ENCODE data around the gene RTRAF. TPM values are rescaled to one million over a fixed set of nuclear protein-coding genes. Genes with fewer than 3 reads are reported as not detected.

The RTRAF gene
- total RNA-seq, 4 donors from 2014 or later = 72.2 to 109 (median 84.7) TPM

- peaks cover 0 to 52% of the 10 kb centered on the region in 2 donors for H3K36me3 ChIP-seq
- ATAC-seq = no peak
- H3K4me3 ChIP-seq = no peak overlapping the region
- H3K9me3 ChIP-seq = no peaks in the 10 kb centered on the region
- peak overlapping the region in 3 of 4 donors; percentile 56 to 61 (median 56) for H3K27ac ChIP-seq
- no peaks in the 10 kb centered on the region for H3K27me3 ChIP-seq
- 56 to 65% methylated on average over 6 to 8 of the region's 8 CpGs for WGBS, 2 donors (ENCODE audit: low coverage in 1 of 2)
- H3K4me1 ChIP-seq = peaks cover 0 to 69% (median 12%) of the 10 kb centered on the region in 3 donors
- TF ChIP-seq POLR2A (IDR thresholded peaks at IDR 0.05) (no peak), POLR2AphosphoS5 (IDR thresholded peaks at IDR 0.05) (no peak), EP300 (IDR thresholded peaks at IDR 0.05) (no peak)
- TF ChIP-seq, protein P1, sequence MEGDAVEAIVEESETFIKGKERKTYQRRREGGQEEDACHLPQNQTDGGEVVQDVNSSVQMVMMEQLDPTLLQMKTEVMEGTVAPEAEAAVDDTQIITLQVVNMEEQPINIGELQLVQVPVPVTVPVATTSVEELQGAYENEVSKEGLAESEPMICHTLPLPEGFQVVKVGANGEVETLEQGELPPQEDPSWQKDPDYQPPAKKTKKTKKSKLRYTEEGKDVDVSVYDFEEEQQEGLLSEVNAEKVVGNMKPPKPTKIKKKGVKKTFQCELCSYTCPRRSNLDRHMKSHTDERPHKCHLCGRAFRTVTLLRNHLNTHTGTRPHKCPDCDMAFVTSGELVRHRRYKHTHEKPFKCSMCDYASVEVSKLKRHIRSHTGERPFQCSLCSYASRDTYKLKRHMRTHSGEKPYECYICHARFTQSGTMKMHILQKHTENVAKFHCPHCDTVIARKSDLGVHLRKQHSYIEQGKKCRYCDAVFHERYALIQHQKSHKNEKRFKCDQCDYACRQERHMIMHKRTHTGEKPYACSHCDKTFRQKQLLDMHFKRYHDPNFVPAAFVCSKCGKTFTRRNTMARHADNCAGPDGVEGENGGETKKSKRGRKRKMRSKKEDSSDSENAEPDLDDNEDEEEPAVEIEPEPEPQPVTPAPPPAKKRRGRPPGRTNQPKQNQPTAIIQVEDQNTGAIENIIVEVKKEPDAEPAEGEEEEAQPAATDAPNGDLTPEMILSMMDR (IDR thresholded peaks at IDR 0.05) = no peak
Measured at GRCh38 chr14:52026017-52026660, 36.8 kb downstream of the RTRAF start.

GRCh38 chr14:52026901-52027300, 37.6 kb downstream of the RTRAF start:
- ATAC-seq = no peak
- H3K27ac ChIP-seq = peak overlapping the region in 1 of 4 donors; percentile 56

GRCh38 chr14:52029881-52030280, 40.5 kb downstream of the RTRAF start:
- Histone ChIP-seq H3K9me3 (no peaks in the 10 kb centered on the region), H3K4me3 (no peak overlapping the region), H3K27me3 (no peaks in the 10 kb centered on the region), H3K27ac (no peak overlapping the region), H3K36me3 (peaks cover 0 to 46% of the 10 kb centered on the region in 2 donors), H3K4me1 (peaks cover 0 to 57% (median 16%) of the 10 kb centered on the region in 3 donors)
- TF ChIP-seq EP300 (IDR thresholded peaks at IDR 0.05) (no peak), POLR2AphosphoS5 (IDR thresholded peaks at IDR 0.05) (no peak), POLR2A (IDR thresholded peaks at IDR 0.05) (no peak)
- TF ChIP-seq, protein P1 (IDR thresholded peaks at IDR 0.05) = no peak
- no peak for ATAC-seq
- WGBS, 2 donors (ENCODE audit: low coverage in 1 of 2) = 69 to 78% methylated on average over 1 of the region's 1 CpG

More at GRCh38 chr14:52026901-52027300, 37.6 kb downstream of the RTRAF start:
- TF ChIP-seq EP300 (IDR thresholded peaks at IDR 0.05) = no peak
- no peak for TF ChIP-seq POLR2AphosphoS5 (IDR thresholded peaks at IDR 0.05)
- no peak for TF ChIP-seq POLR2A (IDR thresholded peaks at IDR 0.05)
- TF ChIP-seq, protein P1 (IDR thresholded peaks at IDR 0.05) = no peak
- Histone ChIP-seq H3K27me3 (no peaks in the 10 kb centered on the region), H3K36me3 (peaks cover 0 to 52% of the 10 kb centered on the region in 2 donors), H3K4me1 (peaks cover 0 to 69% (median 12%) of the 10 kb centered on the region in 3 donors), H3K4me3 (no peak overlapping the region), H3K9me3 (no peaks in the 10 kb centered on the region)
- 63 to 65% methylated on average over 6 of the region's 10 CpGs for WGBS, 2 donors (ENCODE audit: low coverage in 1 of 2)

DNA sequence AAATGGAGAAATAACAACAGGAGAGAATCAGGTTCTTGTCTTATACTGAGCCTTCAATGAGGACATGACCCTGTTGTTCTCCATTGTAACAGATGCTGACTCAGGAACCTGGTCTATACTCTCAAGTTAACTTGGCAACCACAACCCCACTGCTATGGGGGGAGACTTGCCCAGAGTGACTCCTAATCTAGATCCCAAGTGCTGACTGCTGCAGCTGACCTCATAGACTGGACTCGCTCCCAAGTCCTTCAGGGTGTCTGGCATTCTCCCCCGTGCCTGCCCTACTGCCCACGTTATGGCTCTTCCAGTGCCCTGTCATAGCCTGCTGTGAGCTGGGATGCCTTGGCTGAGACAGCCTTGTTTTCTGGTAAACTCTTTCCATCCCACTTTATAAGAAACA, 42.4 kb downstream of the RTRAF start:
- ATAC-seq = no peak
- WGBS, 2 donors (ENCODE audit: low coverage in 1 of 2) = 20 to 52% methylated on average over 1 to 2 of the region's 3 CpGs

GRCh38 chr14:52032204-52032801, 43.0 kb downstream of the RTRAF start:
- Histone ChIP-seq H3K27me3 (no peaks in the 10 kb centered on the region), H3K27ac (peak overlapping the region in 3 of 4 donors; percentile 17 to 61 (median 56)), H3K36me3 (peaks cover 0 to 41% of the 10 kb centered on the region in 2 donors), H3K4me3 (no peak overlapping the region), H3K9me3 (no peaks in the 10 kb centered on the region), H3K4me1 (peaks cover 0 to 34% (median 10%) of the 10 kb centered on the region in 3 donors)
- 39 to 59% methylated on average over 7 of the region's 7 CpGs for WGBS, 2 donors (ENCODE audit: low coverage in 1 of 2)
- no peak for TF ChIP-seq POLR2A (IDR thresholded peaks at IDR 0.05)
- no peak for TF ChIP-seq EP300 (IDR thresholded peaks at IDR 0.05)
- no peak for TF ChIP-seq POLR2AphosphoS5 (IDR thresholded peaks at IDR 0.05)
- TF ChIP-seq, protein P1 (IDR thresholded peaks at IDR 0.05) = no peak
- ATAC-seq = no peak

More for the DNA sequence above, 42.4 kb downstream of the RTRAF start:
- no peaks in the 10 kb centered on the region for H3K27me3 ChIP-seq
- H3K27ac ChIP-seq = peak overlapping the region in 3 of 4 donors; percentile 17 to 61 (median 56)
- peaks cover 0 to 40% (median 10%) of the 10 kb centered on the region in 3 donors for H3K4me1 ChIP-seq
- no peak overlapping the region for H3K4me3 ChIP-seq
- no peaks in the 10 kb centered on the region for H3K9me3 ChIP-seq
- H3K36me3 ChIP-seq = peaks cover 0 to 44% of the 10 kb centered on the region in 2 donors
- TF ChIP-seq POLR2A (IDR thresholded peaks at IDR 0.05) (no peak), POLR2AphosphoS5 (IDR thresholded peaks at IDR 0.05) (peak; percentile 77)

Measured in gastroesophageal sphincter (tissue), 4 donors.